Adipose tissue (tissue), 3 donors: Measurements from ENCODE around the gene CSTF1. TPM values are rescaled to one million over a fixed set of nuclear protein-coding genes. Genes with fewer than 3 reads are reported as not detected.

ENCODE experiments used
- H3K27ac ChIP-seq: one replicate; pipeline ENCODE4 v1.5.1; 2013; ENCODE audit warnings: low read depth, low read length
- WGBS, 3 donors: extraction: QIAGEN DNeasy Blood & Tissue Kit; methylation state at CpG; one replicate each; pipeline ENCODE4 v1.1.7; 2013; 5-methylcytosine and 5-hydroxymethylcytosine counted together
- polyA plus RNA-seq, 3 donors: library from polyadenylated mRNA; stranded (reverse); fragments of 200-250 nt; gene quantifications; one replicate each; pipeline ENCODE4 v1.2.3, GENCODE V29; 2013
- donor health status: healthy with polysubstance abuse.
- donor health status: Bipolar disorder and iron deficiency.
- donor health status: healthy.

The CSTF1 gene
- polyA plus RNA-seq, 3 donors, result 5.1 to 11.1 (median 10.5) TPM

DNA sequence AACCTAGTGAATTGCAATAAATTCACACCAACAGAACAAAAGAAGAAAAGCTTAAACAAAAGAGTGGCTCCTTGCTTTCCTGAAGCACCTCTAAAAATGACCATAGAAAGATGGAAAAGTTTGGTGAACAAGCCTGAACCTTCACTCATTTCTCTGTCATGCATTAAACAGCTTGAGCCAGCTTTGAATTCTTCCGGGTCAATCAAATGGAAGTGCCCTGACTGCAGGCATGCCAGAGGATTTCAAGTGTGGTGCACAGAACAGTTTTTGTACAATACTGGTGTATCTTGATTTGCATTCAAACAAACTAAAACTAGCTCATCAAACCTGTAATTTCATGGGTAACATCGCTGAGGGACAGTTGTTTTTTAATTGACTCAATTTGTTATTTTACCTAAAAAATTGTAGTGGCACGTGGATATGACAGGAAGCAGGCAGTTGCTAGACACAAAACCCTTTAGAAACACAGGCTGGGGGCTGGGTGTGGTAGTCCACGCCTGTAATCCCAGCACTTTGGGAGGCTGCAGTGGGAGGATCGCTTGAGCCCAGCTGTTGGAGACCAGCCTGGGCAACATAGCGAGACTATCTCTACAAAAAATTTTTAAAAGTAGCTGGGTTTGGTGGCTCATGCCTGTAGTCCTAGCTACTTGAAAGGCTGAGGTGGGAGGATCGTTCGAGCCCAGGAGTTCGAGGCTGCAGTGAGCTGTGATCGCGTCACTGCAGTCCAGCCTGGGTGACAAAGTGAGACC, 28.7 kb downstream of the CSTF1 start:
- H3K27ac ChIP-seq, result no peak overlapping the region
- 77 to 81% (median 77%) methylated on average over 11 of the region's 11 CpGs for WGBS, 3 donors

DNA sequence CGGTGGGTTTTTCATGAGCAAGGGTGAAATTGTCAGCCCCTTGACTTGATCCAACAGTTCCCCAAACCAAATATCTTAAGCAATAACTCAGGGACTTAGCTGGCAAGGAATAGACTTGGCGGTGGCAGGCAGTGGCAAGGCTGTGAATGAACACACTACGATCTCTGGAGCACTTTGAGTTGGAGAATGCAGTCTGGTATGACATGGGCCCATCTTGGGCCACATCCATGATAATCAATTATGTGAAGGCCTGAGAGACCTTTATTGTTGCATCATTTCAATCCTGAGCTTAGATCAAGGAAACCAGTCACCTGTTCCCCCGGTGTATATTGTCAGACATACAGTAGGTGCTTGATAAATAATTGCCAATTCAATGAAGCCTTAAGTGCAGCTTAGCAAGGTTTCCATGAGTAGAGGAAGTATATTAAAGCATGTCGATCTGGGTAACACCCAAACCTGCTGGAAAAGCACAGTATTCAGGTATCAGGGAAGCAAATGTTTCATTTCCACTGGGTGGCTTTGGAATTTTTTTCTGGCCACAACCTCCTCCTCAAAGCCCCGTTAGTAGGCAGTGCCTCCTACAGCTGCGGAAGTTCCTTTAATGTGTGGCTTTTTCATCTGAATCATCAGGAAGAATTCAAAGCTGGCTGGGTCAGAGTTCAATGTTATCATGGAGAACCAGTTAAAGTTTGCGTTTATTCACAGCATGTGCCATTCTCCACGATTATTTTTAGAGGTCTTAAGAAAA, 29.8 kb downstream of the CSTF1 start:
- no peak overlapping the region for H3K27ac ChIP-seq
- WGBS, 3 donors, result 38 to 55% (median 40%) methylated on average over 9 of the region's 9 CpGs

DNA sequence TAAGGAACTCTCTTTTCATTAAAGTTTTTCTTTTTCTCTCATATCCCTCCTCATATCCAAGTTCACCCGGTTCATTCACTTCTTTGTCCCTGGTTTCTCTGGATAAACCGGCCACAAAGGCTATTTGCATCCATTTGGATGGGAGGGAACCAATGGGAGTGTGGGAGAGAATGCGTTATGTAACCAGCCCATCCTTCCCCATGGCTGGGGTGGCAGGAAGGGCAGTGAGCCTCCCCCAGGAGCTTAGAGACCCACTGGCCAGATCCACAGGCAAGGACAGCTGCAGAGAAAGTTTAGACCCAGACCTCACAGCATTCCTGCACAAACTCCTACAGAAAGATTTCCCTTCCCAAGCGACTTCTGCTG, 30.4 kb downstream of the CSTF1 start:
- H3K27ac ChIP-seq, result no peak overlapping the region

DNA sequence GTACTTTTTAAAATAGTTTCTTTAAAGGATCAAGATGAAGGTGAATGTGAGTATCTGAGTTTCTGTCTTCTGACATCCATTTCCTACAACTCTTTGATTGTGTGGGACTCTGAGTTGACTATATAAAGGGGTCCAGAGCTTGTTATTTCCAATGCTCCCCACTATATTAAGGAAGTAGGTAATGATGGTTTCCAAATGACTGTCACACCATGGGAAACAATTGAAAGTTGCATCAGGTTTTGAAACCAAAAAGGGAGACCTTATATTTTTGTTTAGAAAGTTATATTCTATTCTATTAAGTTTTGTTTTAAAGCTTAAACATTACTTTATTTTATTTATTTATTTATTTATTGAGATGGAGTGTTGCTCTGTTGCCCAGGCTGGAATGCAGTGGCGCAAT, 30.8 kb downstream of the CSTF1 start:
- 96 to 100% (median 100%) methylated on average over 1 of the region's 1 CpG for WGBS, 3 donors
- no peak overlapping the region for H3K27ac ChIP-seq

More for the DNA sequence above, 30.4 kb downstream of the CSTF1 start:
- WGBS, 3 donors, result 50 to 57% (median 52%) methylated on average over 4 of the region's 4 CpGs

DNA sequence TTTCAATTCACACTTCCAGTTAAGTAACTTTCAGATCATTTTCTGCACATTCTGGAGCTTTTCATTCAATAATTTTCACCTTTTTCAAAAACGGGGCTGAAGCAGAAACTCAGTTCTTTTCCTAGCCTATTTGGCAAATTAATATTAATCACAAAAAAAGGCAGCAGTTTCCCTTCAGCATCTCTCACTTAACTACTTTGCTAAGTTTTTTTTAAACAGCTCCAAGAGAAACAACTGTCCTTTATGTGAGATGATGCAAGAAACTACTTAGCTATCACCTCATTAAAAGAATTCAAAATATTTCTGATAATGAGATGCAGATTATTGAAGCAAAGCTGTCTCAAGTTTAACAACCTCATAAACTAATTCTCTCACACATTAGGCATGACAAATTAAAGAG, 31.4 kb downstream of the CSTF1 start:
- 49 to 69% (median 51%) methylated on average over 1 of the region's 1 CpG for WGBS, 3 donors
- no peak overlapping the region for H3K27ac ChIP-seq

DNA sequence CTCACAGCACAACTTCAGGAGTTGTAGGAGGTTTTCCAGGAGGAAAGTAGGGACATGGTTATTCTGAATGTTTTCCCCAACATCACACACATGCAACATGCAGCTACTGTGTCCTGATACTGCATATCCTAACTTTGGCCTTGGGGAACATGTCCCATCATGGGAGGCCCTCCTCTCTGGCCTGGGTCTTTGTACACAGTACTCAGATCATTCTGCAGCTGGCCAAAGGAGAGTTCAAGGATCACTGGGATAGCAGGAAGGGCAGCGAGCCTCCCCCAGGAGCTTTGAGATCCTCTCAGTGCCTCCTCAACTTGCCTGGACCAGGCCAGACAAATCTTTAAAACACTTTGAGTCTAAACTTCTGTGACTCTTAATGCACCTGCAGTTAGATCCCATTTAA, 32.5 kb downstream of the CSTF1 start:
- WGBS, 3 donors, result 80 to 90% (median 85%) methylated on average over 1 of the region's 1 CpG
- H3K27ac ChIP-seq, result no peak overlapping the region

DNA sequence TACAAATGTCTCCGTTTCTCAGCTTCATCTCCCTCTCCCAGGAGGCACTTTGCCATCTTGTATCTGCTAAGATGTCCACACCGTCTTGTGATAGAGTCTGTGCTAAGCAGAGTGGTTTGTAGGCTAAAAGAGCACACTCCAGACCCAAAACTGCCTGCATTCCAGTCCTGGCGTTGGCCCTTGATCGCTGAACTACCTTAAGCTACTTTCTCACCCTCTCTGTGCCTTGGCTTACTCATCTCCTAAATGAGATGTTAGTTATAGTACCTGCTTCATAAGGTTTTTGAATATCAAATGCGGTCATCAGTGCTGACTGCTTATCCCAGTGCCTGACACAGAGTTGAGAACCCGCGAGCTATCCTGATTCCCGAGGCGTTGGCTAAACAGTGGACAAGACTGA, 33.6 kb downstream of the CSTF1 start:
- H3K27ac ChIP-seq, result no peak overlapping the region
- WGBS, 3 donors, result 88 to 93% (median 93%) methylated on average over 9 of the region's 9 CpGs

DNA sequence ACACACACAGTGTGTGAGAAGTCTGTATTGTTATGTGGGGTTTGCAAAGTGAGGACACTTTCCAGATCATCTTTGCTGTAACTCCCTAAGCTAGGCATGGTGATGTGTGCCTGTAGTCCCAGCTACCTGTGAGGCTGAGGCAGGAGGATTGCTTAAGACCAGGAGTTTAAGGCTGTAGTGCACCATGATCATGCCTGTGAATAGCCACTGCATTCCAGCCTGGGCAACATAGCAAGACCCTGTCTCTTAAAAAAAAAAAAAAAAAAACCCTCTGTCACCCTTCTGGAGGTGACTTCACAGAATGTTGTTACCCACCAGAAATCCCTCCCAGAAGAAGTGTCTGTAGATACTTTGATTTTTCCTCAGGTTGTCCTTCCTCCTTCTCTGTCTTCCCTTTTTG, 34.5 kb downstream of the CSTF1 start:
- no peak overlapping the region for H3K27ac ChIP-seq

DNA sequence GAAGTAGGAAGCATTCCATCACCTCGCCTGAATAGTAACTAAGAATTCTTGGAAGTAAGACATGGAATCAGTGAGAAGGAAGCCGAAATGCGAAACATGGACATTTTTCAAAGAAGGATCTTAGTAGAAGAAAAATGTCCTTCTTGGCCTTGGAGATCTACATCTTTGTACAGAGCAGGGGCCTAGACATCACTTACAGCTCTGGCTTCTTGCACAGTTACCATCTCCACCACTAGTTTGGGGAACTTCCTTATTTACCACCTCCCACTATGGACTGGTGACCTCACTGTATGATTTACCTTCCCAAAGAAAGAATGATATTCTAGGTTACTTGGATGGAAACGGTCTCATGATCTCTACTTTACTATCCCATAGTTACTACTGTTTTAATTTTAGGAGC, 35.4 kb downstream of the CSTF1 start:
- WGBS, 3 donors, result 69 to 73% (median 69%) methylated on average over 4 of the region's 4 CpGs

DNA sequence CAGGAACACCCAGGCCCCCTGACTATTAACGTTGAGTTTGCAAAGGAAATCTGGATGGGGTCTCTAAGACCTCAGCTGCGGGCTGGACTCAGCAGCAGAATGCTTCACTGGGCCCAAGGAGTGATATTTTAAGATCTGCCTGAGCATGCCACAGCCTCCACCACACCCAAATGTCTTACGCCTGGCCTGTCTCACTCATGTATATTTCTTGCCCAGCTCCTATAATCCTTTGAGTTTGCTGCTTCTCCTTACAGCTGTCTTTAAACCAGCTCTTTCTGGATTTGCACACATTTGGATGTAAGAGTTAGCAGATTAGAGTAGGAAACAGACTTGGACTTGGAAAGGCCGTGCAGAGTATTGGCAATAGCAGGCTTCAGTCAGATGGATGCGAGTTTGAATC, 36.0 kb downstream of the CSTF1 start:
- H3K27ac ChIP-seq, result no peak overlapping the region
- WGBS, 3 donors, result 75 to 89% (median 88%) methylated on average over 5 of the region's 5 CpGs

More for the DNA sequence above, 35.4 kb downstream of the CSTF1 start:
- no peak overlapping the region for H3K27ac ChIP-seq

DNA sequence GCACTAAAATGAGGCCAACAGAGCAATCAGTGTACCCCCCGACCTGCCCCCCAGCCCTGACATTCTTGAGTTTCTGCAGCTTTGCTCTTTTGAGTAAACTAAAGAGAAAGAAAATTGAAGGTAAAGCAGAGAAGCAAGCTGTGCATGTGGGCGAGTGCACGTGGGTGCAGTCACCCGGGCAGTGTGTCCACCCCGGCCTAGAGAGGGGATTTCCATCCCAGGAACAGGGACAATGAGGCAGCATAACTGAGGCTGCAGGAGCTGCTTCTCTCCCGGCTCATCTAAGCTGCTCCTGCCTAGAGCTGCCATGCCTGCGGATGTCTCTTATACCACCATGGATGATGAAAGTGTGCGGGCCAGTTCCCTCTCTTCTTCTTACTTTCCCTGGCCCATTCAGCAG, 36.4 kb downstream of the CSTF1 start:
- WGBS, 3 donors, result 63 to 70% (median 69%) methylated on average over 8 of the region's 8 CpGs
- no peak overlapping the region for H3K27ac ChIP-seq

DNA sequence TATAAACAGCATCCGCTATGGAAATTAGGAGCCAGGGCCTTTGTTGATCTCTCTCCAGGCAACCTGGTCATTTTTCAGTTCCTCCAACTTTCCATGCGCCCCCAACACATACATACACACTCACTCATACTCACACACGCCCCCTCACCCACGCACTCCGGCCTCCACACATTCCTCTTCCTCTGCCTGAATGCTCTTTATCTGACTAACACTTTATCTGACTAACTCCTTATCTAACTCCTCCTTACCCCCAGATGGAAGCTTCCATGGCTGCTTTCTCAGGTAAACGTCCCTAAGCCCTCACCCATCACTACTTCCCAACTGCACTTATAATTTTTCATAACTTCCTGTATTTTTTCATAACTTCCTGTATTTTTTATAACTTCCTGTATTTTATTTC, 37.1 kb downstream of the CSTF1 start:
- 43 to 50% (median 45%) methylated on average over 6 of the region's 6 CpGs for WGBS, 3 donors
- no peak overlapping the region for H3K27ac ChIP-seq

DNA sequence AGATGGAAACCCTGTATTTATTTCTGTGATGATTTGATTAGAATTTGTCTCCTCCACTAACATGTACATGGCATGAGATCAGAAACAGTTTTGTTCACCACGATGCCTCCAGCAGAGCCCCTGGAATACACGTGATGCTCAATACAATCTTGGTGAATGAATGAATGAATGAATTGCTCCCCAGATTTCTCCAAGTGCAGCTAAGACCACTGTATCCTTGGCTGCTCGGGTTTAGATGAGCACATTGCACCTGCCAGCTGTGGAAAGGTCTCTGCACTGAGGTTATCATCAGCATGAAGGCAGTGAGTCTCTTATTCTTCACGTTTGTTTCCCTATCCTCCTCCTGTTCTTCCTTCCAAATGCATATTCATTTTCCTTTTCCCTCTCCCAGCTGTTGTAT, 37.5 kb downstream of the CSTF1 start:
- WGBS, 3 donors, result 40 to 55% (median 47%) methylated on average over 4 of the region's 4 CpGs
- H3K27ac ChIP-seq, result no peak overlapping the region

DNA sequence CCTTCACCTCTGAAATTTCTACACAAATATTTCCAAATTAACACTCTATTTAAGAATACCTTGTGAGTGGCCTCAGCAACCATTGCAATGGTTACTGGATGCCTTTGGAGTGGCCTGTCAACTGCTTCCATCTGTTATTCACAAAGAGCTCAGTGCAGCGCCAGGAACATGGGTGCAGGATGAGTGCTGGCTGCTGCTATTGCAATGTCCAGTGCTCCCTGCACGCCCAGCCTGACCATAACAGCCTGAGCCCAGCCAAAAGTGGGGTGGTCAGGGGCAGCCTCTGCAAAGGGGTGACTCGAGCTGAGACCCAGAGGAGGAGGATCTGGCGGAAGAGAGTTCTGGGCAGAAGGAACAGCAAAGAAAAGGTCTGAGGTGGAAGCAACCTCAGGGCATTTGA, 38.0 kb downstream of the CSTF1 start:
- no peak overlapping the region for H3K27ac ChIP-seq
- WGBS, 3 donors, result 62 to 80% (median 75%) methylated on average over 4 of the region's 4 CpGs

DNA sequence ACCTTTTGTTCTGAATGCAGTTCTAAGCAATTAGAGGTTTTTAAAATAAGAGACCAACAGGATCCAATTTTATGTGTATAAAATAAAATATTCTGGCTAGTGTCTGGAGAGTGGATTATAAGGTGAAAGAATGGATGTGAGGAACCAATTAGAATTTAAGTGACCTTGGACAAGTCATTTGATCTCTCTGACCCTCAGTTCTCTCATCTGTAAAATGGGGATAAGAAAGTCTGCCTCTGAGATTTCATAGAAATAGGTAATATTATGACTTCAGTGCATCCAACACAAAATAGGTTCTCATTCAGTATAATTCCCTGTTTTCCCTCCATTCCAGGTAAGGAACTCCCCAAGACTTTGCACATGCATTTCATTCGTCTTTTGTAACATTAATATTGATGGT, 38.5 kb downstream of the CSTF1 start:
- WGBS, 3 donors, result 68 to 88% (median 86%) methylated on average over 1 of the region's 1 CpG
- no peak overlapping the region for H3K27ac ChIP-seq

DNA sequence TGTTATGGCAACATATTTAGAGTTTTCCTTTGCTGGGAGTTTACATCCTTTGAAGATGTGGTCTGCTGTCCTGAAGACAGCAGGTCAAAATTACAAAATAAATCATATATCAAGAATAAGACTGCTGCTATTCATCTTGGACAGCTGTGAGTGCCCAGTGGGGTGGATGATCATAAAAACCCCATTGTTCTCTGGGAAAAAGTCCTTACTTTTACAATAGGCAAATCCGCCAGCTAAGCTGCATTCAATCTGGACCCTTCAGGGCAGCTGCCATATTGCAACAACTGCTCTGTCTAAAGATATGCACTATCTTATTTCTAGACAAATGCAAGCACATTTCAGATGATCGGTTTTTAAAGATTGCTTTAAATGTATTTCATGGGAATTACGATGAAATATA, 39.0 kb downstream of the CSTF1 start:
- 79 to 97% (median 91%) methylated on average over 3 of the region's 3 CpGs for WGBS, 3 donors
- no peak overlapping the region for H3K27ac ChIP-seq

DNA sequence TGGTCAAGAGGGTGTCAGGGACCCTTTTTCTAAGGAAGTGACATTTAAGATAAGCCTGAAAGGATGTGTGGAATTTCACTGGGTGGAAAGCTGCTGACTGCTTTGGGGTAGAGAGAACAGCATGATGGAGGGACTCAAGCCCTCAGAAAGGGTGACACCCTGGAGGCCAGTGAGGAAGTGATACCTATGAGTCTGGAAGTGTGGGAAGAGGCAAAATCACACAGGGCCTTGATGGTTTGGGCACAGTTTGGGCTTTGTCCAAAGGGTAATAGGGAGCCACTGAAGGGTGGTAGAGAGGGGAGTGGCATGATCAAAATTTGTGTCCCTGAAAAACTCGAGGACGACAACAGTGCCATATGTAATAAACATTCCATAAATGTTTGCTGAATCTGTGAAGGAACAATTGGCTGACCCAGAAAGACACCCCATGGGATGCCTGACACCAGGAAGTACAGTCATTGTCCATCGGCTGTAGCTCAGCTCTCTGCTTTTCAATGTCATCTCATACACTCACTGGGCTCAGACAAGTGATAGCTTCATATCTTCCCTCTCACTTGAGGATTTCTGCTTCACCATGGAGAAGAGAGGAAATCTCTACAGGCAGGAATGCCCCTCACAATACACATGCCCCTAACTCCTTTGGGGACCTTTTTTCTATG, 40.9 kb downstream of the CSTF1 start:
- 55 to 72% (median 64%) methylated on average over 3 of the region's 3 CpGs for WGBS, 3 donors
- H3K27ac ChIP-seq, result no peak overlapping the region

DNA sequence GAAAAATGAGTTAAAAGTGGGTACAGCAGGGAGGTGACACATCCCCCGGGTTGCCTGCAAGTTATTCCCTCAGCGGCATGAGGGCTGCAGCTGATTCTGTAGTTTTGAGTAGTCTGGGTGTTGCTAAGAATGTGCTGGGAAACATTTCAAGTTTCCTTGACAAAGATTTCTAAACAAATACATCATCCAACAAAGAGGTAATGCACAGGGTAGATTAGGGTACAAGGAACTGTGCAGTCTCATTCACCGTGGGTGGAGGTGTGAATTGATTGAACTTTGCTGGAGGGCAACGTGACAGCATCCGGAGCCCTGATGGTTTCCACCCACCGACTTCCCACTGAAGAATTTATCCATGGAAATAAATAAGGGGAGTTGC, 41.4 kb downstream of the CSTF1 start:
- WGBS, 3 donors, result 37 to 51% (median 47%) methylated on average over 6 of the region's 6 CpGs
- H3K27ac ChIP-seq, result no peak overlapping the region

DNA sequence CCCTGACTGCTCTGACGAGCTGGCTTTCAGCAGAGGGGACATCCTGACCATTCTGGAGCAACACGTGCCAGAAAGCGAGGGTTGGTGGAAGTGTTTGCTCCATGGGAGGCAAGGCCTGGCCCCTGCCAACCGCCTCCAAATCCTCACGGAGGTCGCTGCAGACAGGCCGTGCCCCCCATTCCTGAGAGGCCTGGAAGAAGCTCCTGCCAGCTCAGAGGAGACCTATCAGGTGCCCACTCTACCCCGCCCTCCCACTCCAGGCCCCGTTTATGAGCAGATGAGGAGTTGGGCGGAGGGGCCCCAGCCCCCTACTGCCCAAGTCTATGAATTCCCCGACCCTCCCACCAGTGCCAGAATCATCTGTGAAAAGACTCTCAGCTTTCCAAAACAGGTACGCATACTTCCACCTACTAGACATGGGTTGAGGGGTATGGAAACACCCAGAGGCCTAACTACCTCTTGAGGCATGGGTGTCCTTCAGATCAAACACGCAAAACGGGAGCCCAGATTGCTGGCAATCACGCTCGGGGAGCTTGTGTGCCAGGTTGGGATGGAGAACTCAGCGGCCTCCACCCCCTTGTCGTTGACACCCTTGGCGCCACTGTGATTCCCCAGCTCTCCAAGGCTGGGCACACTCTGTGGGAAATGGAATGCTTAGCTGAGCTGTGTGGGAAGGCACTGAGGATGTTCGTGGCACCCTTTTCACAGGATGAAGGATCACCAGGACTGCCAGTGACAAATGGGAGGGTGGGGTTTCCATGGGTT, 44.9 kb downstream of the CSTF1 start:
- H3K27ac ChIP-seq, result no peak overlapping the region
- 84 to 94% (median 94%) methylated on average over 20 of the region's 20 CpGs for WGBS, 3 donors
